ENCODE data around the gene PROZ. TPM values are rescaled to one million over a fixed set of nuclear protein-coding genes. Genes with fewer than 3 reads are reported as not detected.

The PROZ gene
- total and polyA plus RNA-seq, 2 experiments from 2014 or later, result not detected

GRCh38 chr13:113121928-113122471 lies 36.4 kb upstream of the PROZ start:
- DNase-seq, result no peak
- 44 to 47% methylated on average over 16 of the region's 16 CpGs for whole genome bisulfite sequencing, 2 experiments (ENCODE audit: low coverage in 1 of 2, low lambda C conversion rate in 2 of 2, missing lambda C conversion rate in 2 of 2)
- Histone ChIP-seq H2AFZ (peak overlapping the region; percentile 87), H3K4me3 (peak overlapping the region; percentile 53), H4K20me1 (ENCODE audit: insufficient read depth) (no peaks in the 10 kb centered on the region), H3K9me2 (ENCODE audit: insufficient read depth) (no peaks in the 10 kb centered on the region), H3K36me3 (ENCODE audit: low read depth) (no peaks in the 10 kb centered on the region), H3K4me1 (ENCODE audit: insufficient read depth) (no peaks in the 10 kb centered on the region), H3F3A (ENCODE audit: insufficient read depth) (no peaks in the 10 kb centered on the region), H3K27me3 (replicated peaks; ENCODE audit: insufficient read depth) (no peaks in the 10 kb centered on the region), H3K79me2 (ENCODE audit: insufficient read depth) (no peaks in the 10 kb centered on the region), H3K9me3 (ENCODE audit: low read depth) (no peaks in the 10 kb centered on the region), H3K27ac (no peak overlapping the region), H3K4me2 (ENCODE audit: unreplicated experiment) (peak overlapping the region; percentile 70), H3K9ac (0 out of 2 replicates have a peak overlapping the region, but pooled peaks have one; percentile 23)
- TF ChIP-seq EZH2 (IDR thresholded peaks at IDR 0.05; ENCODE audit: insufficient read depth, poor library complexity, severe bottlenecking) (no peak), EZH2phosphoT487 (IDR thresholded peaks at IDR 0.05; ENCODE audit: insufficient read depth, low read depth) (no peak)
- in situ Hi-C loops (cut with MboI), result no loop called here

GRCh38 chr13:113122550-113123225 lies 35.8 kb upstream of the PROZ start, which contains the start of gene F10:
F10 (plus strand) TSS chr13:113122799; CDS start chr13:113122856, 57 bp downstream.
- Histone ChIP-seq H4K20me1 (ENCODE audit: insufficient read depth) (no peaks in the 10 kb centered on the region), H3K4me2 (ENCODE audit: unreplicated experiment) (peak within 1 kb of the TSS; percentile 70), H3K36me3 (ENCODE audit: low read depth) (no peaks in the 10 kb centered on the region), H3K4me1 (ENCODE audit: insufficient read depth) (no peaks in the 10 kb centered on the region), H3K79me2 (ENCODE audit: insufficient read depth) (no peaks in the 10 kb centered on the region), H3F3A (ENCODE audit: insufficient read depth) (no peaks in the 10 kb centered on the region), H3K9me2 (ENCODE audit: insufficient read depth) (no peaks in the 10 kb centered on the region), H3K9me3 (ENCODE audit: low read depth) (no peaks in the 10 kb centered on the region), H3K27ac (no peak within 1 kb of the TSS), H2AFZ (peak within 1 kb of the TSS; percentile 87), H3K4me3 (peak within 1 kb of the TSS; percentile 53), H3K9ac (0 out of 2 replicates have a peak within 1 kb of the TSS, but pooled peaks have one; percentile 23), H3K27me3 (replicated peaks; ENCODE audit: insufficient read depth) (no peaks in the 10 kb centered on the region)
- TF ChIP-seq EZH2phosphoT487 (IDR thresholded peaks at IDR 0.05; ENCODE audit: insufficient read depth, low read depth) (no peak), EZH2 (IDR thresholded peaks at IDR 0.05; ENCODE audit: insufficient read depth, poor library complexity, severe bottlenecking) (no peak)
- WGBS, 2 experiments (ENCODE audit: low coverage in 1 of 2, low lambda C conversion rate in 2 of 2, missing lambda C conversion rate in 2 of 2), result 5% methylated on average over 23 of the region's 23 CpGs
- in situ Hi-C loops (cut with MboI), result no loop called here
- DNase-seq, result peak; percentile 78

GRCh38 chr13:113123226-113124201 lies 34.9 kb upstream of the PROZ start:
- Histone ChIP-seq H3K9me2 (ENCODE audit: insufficient read depth) (no peaks in the 10 kb centered on the region), H4K20me1 (ENCODE audit: insufficient read depth) (no peaks in the 10 kb centered on the region), H3K4me3 (peak overlapping the region; percentile 53; the same call in 1 of the 2 replicates), H3K36me3 (ENCODE audit: low read depth) (no peaks in the 10 kb centered on the region), H3K9ac (0 out of 2 replicates have a peak overlapping the region, but pooled peaks have one; percentile 23), H3K27ac (no peak overlapping the region), H3F3A (ENCODE audit: insufficient read depth) (no peaks in the 10 kb centered on the region), H3K4me2 (ENCODE audit: unreplicated experiment) (peak overlapping the region; percentile 70), H2AFZ (peak overlapping the region; percentile 87), H3K79me2 (ENCODE audit: insufficient read depth) (no peaks in the 10 kb centered on the region), H3K27me3 (replicated peaks; ENCODE audit: insufficient read depth) (no peaks in the 10 kb centered on the region; the same call in 1 of the 2 replicates), H3K4me1 (ENCODE audit: insufficient read depth) (no peaks in the 10 kb centered on the region), H3K9me3 (ENCODE audit: low read depth) (no peaks in the 10 kb centered on the region)
- 44 to 56% methylated on average over 24 to 29 of the region's 29 CpGs for WGBS, 2 experiments (ENCODE audit: low coverage in 1 of 2, low lambda C conversion rate in 2 of 2, missing lambda C conversion rate in 2 of 2)
- peak; percentile 38 for DNase-seq
- in situ Hi-C loops (cut with MboI), result no loop called here
- TF ChIP-seq EZH2phosphoT487 (IDR thresholded peaks at IDR 0.05; ENCODE audit: insufficient read depth, low read depth) (no peak), EZH2 (IDR thresholded peaks at IDR 0.05; ENCODE audit: insufficient read depth, poor library complexity, severe bottlenecking) (no peak)
